ENCODE results near the gene BAIAP2L1. TPM values are rescaled to one million over a fixed set of nuclear protein-coding genes. Genes with fewer than 3 reads are reported as not detected.

Gene BAIAP2L1
- total RNA-seq, 1 experiment from 2014 or later = 120 TPM

DNA sequence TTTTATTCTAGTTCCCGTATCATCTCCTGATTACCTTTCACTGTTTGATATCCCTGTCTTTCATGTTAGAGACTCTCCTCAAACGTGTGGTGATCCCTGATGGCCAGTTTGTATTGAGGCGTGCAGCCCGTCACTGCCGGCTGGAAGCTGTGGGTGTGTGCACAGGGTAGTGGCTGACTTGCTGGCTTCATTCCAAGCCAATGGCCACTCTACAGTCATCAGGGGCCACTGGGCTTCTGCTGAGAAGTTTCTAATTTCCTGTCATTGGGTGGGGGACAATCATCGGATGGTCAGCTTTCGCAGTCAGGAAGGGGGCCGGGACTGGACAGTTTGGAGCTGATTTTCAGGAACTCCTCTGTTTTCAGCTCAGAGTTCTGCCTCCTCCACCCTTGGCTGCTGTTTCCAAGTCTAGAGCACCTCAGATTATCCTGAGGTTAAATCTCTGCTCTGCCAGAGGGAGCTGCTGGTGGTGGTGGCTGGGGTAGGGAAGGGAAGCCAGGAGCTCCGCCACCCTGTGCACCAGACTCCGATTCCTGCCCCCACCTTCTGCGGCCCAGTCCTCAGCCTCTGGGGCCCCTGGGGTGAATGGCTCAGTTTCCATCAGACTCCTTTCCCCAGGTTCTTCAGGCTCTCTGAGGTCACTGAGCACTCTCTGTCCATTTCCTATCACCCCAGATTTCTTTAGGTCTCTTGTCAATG, 34.9 kb downstream of the BAIAP2L1 start:
- Histone ChIP-seq H3K4me3 (ENCODE audit: low read depth in 2 of 2, low read length in 2 of 2) (no peak overlapping the region), H3K27me3 (ENCODE audit: control insufficient read depth, insufficient read depth, low read length) (no peaks in the 10 kb centered on the region), H3K4me1 (ENCODE audit: control insufficient read depth, insufficient read depth, low read length) (peaks cover 56% of the 10 kb centered on the region), H3K36me3 (ENCODE audit: control insufficient read depth, insufficient read depth, low read length) (peaks cover 3% of the 10 kb centered on the region; the same call in 1 of the 2 replicates), H3K9me3 (ENCODE audit: control insufficient read depth, insufficient read depth, low read depth, low read length) (no peaks in the 10 kb centered on the region), H3K27ac (ENCODE audit: low read length) (peak overlapping the region; percentile 59)
- BruUV-seq (replicated peaks) = no TSS peak
- ChIA-PET CTCF (no interaction called here), POLR2A (no interaction called here)
- ATAC-seq (peak; percentile 40; the same call in 1 of the 2 replicates), DNase-seq (ENCODE audit: low read depth, low spot score) (no peak)
- TF ChIP-seq, protein P1, sequence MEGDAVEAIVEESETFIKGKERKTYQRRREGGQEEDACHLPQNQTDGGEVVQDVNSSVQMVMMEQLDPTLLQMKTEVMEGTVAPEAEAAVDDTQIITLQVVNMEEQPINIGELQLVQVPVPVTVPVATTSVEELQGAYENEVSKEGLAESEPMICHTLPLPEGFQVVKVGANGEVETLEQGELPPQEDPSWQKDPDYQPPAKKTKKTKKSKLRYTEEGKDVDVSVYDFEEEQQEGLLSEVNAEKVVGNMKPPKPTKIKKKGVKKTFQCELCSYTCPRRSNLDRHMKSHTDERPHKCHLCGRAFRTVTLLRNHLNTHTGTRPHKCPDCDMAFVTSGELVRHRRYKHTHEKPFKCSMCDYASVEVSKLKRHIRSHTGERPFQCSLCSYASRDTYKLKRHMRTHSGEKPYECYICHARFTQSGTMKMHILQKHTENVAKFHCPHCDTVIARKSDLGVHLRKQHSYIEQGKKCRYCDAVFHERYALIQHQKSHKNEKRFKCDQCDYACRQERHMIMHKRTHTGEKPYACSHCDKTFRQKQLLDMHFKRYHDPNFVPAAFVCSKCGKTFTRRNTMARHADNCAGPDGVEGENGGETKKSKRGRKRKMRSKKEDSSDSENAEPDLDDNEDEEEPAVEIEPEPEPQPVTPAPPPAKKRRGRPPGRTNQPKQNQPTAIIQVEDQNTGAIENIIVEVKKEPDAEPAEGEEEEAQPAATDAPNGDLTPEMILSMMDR (IDR thresholded peaks at IDR 0.05) = no peak
- intact Hi-C loops (cut with micrococcal nuclease; ENCODE audit: unreplicated experiment) (no loop called here), in situ Hi-C loops (cut with HindIII; ENCODE audit: low pct_unique_long_range_greater_than_20kb, low sequenced_read_pairs) (no loop called here)

DNA sequence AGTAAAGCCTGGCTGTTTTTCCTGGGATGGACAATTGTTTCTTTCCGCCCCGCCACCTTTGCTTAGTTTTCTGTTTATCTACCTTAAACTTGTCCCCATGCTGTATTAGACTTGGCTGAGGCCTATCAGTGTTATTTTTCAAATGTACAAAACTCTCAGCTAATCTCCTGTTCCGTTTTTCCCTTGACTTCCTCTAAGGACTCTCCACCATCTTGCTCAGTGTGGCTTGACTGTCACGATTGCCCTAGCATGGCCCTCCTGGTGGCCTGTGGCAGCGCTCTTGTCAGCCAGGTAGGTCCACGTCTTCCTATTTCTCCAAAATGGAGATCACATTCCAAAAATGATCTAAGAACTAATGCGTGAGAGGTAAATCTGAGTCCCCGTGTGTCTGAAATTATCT, 36.7 kb downstream of the BAIAP2L1 start:
- no peak for TF ChIP-seq REST (IDR thresholded peaks at IDR 0.05; ENCODE audit: insufficient read depth in 1 of 2, low read depth in 2 of 2, low read length in 1 of 2)
- no peak for TF ChIP-seq TCF7L2 (IDR thresholded peaks at IDR 0.05; ENCODE audit: low read depth, low read length)
- TF ChIP-seq, protein P1 (IDR thresholded peaks at IDR 0.05) = no peak
- TF ChIP-seq POLR2AphosphoS5 (IDR thresholded peaks at IDR 0.05; ENCODE audit: low read depth, low read length) = no peak
- TF ChIP-seq SIN3A (IDR thresholded peaks at IDR 0.05; ENCODE audit: borderline replicate concordance, insufficient read depth, low read depth, low read length) = no peak
- no TSS peak for BruUV-seq (replicated peaks)
- H3K4me1 ChIP-seq (ENCODE audit: control insufficient read depth, insufficient read depth, low read length) = peaks cover 58% of the 10 kb centered on the region
- POLR2A ChIA-PET = no interaction called here
- peak overlapping the region; percentile 71 for H3K27ac ChIP-seq (ENCODE audit: low read length)
- no peaks in the 10 kb centered on the region for H3K27me3 ChIP-seq (ENCODE audit: control insufficient read depth, insufficient read depth, low read length)
- CTCF ChIA-PET = no interaction called here
- ATAC-seq = no peak
- H3K4me3 ChIP-seq (ENCODE audit: low read depth in 2 of 2, low read length in 2 of 2) = no peak overlapping the region
- intact Hi-C loops (cut with micrococcal nuclease; ENCODE audit: unreplicated experiment) = no loop called here
- DNase-seq (ENCODE audit: low read depth, low spot score) = no peak
- peaks cover 3% of the 10 kb centered on the region; the same call in 1 of the 2 replicates for H3K36me3 ChIP-seq (ENCODE audit: control insufficient read depth, insufficient read depth, low read length)
- in situ Hi-C loops (cut with HindIII; ENCODE audit: low pct_unique_long_range_greater_than_20kb, low sequenced_read_pairs) = no loop called here
- no peaks in the 10 kb centered on the region for H3K9me3 ChIP-seq (ENCODE audit: control insufficient read depth, insufficient read depth, low read depth, low read length)

All from Panc1 (cell line).